DOHH2 (cell line): ENCODE data around the gene MAP3K4.
"Not testable (repeated sequence)": the region's sequence is repeated elsewhere in the genome, so short reads cannot be mapped to it uniquely, and the experiment has no call there.

Source experiments
- CTCF ChIP-seq: fragments of 200-600 bp; sonication (generic); IDR thresholded peaks from one replicate; pipeline ENCODE4 v1.5.1; 2014; ENCODE audit warnings: antibody characterized with exemption, mild to moderate bottlenecking, low read depth, low read length; ENCODE audit not compliant: poor library complexity, severe bottlenecking
- EZH2phosphoT487 ChIP-seq: fragments of 200-600 bp; sonication (generic); IDR thresholded peaks from 2 replicates; pipeline ENCODE4 v1.6.1; 2017; ENCODE audit warnings: borderline replicate concordance, mild to moderate bottlenecking, antibody characterized with exemption, low read length, moderate library complexity, mixed read lengths

GRCh38 chr6:160972594-160972993 is 19.0 kb upstream of the MAP3K4 start:
- not testable (repeated sequence) for TF ChIP-seq CTCF, EZH2phosphoT487
